ENCODE data around the gene THAP11.
"Not testable (repeated sequence)": the region's sequence is repeated elsewhere in the genome, so short reads cannot be mapped to it uniquely, and the experiment has no call there.

The THAP11 gene

DNA sequence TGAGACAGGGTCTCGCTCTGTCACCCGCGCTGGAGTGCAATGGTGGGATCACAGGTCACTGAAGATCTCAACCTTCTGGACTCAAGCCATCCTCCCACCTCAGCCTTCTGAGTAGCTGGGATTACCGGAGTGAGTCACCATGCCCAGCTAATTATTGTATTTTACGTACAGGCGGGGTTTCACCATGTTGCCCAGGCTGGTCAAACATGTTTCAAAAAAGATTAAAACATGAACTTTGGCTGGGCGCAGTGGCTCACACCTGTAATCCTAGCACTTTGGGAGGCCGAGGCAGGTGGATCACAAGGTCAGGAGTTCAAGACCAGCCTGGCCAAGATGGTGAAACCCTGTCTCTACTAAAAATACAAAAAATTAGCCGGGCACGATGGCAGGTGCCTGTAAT lies 4.9 kb upstream of the THAP11 start:
- DNase-seq = not testable (repeated sequence)

DNA sequence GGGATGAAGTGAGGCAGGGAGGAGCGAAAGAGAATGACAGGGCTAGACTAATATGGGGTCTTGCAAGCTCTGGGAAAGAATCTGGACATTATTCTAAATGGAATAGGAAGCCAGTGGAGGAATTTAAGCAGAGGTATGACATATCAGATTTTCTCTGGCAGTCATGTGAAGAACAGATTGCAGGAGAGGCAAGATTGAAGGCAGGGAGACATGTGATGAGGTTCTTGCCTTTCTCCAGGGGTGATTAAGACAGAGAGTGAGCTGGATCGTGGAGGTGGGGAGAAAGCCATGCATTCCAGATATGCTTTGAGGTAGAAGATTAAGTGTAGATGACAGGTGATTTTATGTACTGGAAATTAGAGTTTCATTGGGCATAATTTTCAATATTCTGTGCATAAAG lies 4.3 kb upstream of the THAP11 start:
- no peak for DNase-seq

DNA sequence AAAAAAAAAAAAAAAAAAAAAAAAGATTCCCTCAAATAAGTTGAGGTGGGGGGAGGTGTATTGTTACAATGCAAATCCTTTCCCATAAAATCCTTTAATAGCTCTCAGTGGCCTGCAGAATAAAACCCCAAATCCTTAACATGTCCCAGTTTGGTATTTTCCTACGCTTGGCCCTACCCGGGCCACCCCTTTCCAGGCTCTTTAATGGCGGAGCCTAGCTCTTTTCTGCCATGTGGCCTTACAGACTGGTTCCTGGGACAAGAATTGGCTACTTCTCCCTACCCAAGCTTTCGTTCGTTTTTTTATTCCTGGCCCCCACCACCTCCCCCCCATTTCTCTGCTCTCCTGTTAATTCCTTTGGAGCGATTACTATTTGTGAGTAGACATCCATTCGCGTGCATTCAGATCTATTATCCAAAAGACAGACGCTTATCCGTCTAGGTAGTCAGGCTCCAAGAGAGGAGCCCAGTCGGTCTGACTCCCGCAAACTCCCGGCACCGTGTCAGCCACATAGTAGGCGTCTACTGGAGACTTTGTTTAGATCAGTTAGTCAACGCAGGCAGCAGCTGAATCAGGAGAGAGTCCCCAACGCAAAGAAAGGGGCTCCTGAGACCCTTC lies 813 bp upstream of the THAP11 start:
- no peak for DNase-seq

DNA sequence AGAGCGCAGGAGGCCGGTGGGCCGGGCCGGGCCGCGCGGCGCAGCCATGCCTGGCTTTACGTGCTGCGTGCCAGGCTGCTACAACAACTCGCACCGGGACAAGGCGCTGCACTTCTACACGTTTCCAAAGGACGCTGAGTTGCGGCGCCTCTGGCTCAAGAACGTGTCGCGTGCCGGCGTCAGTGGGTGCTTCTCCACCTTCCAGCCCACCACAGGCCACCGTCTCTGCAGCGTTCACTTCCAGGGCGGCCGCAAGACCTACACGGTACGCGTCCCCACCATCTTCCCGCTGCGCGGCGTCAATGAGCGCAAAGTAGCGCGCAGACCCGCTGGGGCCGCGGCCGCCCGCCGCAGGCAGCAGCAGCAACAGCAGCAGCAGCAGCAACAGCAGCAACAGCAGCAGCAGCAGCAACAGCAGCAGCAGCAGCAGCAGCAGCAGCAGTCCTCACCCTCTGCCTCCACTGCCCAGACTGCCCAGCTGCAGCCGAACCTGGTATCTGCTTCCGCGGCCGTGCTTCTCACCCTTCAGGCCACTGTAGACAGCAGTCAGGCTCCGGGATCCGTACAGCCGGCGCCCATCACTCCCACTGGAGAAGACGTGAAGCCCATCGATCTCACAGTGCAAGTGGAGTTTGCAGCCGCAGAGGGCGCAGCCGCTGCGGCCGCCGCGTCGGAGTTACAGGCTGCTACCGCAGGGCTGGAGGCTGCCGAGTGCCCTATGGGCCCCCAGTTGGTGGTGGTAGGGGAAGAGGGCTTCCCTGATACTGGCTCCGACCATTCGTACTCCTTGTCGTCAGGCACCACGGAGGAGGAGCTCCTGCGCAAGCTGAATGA lies 606 bp downstream of the THAP11 start:
- peak; percentile 52 for DNase-seq

DNA sequence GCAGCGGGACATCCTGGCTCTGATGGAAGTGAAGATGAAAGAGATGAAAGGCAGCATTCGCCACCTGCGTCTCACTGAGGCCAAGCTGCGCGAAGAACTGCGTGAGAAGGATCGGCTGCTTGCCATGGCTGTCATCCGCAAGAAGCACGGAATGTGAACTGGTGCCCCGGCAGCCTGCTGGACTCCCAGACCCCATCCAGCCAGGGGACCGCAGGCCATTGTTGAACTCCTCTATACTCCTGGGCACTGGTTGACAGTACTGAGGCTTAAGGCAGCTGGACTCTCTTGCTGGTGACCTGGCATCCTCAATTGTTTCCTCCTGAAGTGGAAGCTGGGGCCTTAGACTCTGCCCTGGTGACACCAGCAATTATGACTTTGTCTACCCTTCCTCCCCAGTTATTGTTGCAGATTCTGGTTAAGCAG lies 1.2 kb downstream of the THAP11 start:
- DNase-seq = no peak

DNA sequence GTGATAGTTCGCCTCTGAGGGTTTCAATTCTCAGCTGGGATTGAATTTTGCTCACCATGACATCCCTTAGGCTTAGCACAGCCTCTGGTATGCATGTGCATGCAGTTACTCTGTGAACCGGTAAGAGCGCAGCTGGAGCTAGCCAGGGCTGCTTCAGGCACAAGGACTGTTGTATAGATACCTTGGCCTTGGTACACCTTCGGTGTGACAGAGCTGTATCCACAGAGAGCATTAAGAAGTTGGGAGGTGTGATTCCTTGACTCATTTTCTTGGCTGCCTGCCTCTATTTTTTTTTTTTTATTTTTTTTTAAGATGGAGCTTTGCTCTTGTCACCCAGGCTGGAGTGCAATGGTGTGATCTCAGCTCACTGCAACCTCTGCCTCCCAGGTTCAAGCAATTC lies 2.4 kb downstream of the THAP11 start:
- DNase-seq = no peak

DNA sequence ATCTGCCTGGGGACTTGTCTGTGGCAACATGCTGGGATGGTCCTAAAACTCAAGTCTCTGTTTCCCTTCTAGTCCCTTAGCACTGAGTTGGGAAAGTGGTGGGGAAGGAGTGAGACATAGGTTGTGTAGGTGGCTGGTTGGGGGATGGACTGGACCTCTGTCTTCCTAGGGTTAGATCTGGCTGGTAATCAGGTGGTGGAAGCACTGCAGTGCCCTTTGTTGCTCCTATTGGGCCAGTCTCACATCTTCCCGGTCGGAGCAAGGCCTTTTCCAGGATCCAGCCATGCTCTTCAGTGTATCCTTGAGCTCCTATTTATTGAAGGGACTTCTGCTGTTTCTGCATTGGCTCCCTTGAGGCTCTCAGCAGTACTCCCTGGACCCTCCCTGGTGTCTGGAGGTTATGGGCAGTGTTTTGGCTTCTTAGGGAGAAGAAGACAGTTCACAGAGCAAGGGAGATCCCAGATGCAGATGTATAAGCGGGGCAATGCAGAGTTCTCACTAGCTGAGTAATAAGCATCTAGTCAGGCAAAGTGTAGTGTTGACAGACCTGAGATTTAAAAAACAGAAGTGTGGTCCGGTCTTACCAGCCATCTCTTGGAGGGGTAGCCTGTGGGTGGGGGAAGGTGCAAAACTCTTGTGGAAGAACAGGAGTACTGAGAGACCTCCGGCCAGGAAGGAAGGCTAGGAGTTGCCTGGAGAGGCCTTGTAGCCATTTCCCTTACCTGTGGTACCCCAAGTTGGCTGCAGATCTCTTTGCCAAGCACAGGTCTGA lies 3.4 kb downstream of the THAP11 start:
- DNase-seq = peak; percentile 19

DNA sequence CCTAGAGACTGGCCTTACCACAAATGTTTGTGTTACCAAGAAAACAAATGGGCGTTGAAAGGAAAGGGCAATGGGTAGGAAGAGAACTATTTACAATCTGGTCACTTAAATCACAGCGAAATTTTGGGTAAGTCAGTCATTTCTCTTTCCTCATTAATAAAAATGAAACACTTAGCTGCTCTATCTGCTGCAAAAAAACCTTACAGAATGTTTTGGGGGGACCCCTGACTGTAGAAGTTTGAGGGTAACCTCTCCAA lies 3.9 kb downstream of the THAP11 start:
- no peak for DNase-seq

DNA sequence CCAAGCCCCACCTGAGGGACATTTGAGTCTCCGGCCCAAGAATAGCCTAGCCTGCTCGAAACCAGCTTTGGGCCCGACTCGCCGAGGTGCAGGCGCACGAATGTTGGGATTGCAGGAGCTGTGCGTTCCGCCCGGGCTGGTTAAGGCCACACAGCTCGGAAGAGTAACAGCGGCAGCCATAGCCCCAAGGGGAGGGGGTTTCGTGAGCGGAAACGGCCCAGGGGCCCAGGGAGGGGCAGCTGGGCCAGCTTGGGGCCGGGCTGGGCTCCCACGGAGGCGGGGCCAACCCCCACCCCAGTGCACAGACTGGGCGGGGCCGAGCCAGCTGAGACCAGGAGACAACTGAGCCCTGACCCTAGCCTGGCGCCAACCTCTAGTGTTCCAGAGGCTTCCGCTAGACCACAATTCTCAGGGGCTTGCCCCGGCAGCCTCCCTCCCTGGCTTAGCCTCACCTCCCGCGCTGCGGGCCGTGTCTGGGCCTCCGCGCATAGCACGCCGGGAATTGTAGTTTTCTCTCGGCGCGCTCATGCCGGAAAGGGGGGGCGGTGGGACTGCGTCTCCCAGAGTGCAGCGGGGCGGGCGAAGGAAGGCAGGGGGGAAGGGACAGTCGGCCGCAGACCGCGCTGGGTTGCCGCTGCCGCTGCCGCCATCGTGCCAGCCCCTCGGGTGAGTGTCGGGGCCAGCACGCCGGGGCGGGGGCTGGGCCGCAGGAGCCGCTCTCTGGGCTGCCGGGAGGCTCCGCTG lies 4.4 kb downstream of the THAP11 start, which contains the start of gene NUTF2:
TSS of gene NUTF2 (plus strand) at position 614 of the 744 bp plus-strand sequence. CDS start 18,198 bp downstream, outside the sequence.
- peak; percentile 96 for DNase-seq

DNA sequence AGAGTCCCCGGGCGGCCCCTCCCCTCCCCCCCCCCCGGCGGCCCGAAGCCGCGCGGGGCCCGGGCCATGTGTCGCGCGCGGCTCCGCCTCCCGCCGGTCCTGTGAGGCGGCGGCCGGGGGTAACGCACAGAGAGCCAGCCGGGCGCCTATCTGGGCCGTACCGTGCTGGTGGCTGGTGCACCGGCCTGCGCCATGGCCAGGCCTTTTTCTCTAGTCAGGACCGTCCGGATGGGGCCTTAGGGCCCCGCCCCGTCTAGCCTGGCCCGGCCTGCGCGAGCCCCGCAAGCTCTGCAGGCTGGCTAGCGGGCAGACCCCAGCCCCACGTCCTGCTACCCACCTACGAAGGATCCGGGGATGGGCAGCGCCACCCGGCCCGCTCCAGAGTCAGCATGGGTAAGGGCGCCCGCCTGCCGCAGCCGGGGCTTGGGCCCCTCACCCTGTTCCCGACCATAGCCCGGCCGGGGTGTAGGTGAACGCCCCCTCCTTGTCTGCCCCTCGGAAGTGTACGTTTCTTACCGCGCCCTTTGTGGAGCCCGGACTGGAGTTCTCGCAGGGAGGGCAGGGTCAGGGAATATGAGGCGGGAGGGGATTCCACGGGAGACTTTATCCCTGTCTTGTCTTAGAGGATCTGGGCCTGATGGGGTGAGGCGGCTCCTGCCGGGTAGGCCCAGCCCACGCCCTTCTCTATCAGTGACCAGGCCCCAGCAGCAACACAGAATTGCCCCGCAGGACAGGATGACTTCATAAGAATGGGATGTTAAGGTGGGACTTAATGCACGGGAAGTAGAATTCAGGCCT lies 5.1 kb downstream of the THAP11 start, which contains the start of gene CENPT:
TSS of gene CENPT (minus strand) at position 630 of the 798 bp plus-strand sequence. CDS start 13,834 bp downstream, outside the sequence.
- peak; percentile 74 for DNase-seq

DNA sequence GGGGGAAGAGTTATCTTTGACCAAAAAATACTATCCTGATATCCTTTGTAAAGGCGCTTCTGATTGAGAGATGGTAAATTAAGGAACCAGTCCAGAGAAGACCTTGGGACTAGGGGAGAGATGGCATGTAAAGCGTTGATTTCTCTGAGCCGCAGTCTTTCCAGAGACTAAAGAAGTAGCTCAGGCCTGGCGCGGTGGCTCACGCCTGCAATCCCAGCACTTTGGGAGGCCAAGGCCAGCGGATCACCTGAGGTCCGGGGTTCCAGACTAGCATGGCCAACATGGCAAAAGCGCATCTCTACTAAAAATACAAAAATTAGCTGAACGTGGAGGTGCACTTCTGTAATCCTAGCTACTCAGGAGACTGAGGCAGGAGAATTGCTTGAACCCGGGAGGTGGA lies 6.0 kb downstream of the THAP11 start:
- DNase-seq = no peak

DNA sequence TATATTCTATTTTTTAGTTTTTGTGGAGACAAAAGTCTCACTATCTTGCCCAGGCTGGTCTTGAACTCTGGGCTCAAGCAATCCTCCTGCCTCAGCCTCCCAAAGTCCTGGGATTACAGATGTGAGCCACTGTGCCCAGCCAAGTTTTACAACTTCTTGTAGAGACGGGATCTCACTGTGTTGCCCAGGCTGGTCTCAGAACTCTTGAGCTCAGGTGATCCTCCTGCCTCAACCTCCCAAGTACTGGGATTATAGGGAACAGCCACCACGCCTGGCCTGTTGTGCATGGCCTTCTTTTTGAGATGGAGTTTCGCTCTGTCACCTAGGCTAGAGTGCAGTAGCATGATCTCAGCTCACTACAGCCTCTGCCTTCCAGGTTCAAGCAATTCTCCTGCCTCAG lies 11.6 kb downstream of the THAP11 start:
- no peak for DNase-seq

DNA sequence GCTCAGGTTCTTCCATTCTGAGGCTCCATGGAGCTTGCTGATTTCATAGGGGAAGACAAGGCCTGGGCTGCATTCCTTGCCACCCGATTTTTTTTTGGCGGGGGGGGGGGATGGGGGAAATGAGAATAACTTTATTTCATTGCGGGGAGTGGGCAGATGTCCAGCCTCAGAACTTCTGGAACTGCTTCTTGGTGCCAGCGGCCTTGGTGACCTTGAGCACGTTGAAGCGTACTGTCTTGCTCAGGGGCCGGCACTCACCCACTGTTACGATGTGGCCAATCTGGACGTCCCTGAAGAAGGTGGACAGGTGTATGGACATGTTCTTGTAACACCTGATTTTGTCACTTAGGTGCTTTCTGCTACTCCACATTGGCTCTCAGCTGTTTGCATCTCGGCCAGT lies 13.7 kb downstream of the THAP11 start:
- no peak for DNase-seq

DNA sequence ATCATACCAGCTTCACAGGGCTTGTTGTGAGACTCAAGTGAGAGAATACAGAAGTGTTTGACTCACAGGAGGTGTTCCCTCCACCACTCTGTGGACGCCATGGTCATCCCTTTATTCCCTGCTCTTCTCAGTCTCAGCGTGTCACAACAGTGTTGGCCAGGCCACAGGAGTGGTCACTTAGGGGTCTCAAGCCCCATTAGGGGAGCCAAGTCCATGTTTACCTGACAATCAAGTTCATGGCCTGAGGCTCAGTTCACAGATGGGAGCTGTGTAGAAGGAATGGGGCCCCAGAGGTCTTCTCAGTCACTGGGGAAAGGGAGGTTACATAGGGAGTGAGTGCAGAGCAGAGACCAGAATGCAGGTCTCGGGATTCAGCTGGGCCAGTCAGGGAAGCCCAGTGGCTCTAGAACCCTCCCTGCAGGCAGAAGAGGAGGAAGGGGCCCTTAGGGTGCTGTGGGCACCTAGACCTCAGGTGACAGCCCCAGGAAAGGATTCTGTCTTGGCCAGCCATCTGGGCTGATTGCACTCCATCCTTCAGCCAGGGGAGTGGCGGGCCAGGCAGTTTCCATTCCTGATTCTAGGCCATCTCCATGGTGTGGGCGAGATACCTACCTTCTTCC lies 14.9 kb downstream of the THAP11 start:
- no peak for DNase-seq

DNA sequence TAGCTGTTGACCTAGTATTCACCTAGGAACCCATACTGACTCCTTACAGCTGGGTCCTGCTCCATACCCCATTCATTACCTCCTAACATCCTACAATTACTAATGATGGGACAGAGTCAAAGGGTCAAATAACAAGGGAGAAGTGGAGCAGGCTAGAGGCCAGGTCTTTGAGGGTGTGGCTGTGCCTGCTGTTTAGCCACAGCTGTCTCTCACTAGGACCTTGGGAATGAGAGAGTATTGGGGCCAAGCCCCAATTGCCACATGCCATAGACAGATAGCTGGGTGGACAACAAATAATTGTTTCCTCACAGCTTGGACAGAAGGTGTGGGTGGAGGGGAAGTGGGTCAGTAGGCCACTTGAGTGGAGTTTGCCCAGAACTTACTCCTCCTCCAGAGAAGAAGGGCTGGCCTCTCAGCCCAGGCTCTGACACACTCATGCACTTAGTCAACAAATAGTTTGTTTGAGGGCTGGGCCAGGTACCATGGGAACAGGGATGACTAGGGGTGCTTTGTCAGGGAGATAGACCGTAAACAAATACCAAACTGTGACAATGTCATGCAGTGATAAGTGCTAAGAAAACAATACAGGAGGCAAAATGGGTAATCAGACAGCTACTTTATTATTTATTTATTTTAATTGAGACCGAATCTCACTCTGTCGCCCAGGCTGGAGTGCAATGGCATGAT lies 15.6 kb downstream of the THAP11 start:
- DNase-seq = peak; percentile 92

DNA sequence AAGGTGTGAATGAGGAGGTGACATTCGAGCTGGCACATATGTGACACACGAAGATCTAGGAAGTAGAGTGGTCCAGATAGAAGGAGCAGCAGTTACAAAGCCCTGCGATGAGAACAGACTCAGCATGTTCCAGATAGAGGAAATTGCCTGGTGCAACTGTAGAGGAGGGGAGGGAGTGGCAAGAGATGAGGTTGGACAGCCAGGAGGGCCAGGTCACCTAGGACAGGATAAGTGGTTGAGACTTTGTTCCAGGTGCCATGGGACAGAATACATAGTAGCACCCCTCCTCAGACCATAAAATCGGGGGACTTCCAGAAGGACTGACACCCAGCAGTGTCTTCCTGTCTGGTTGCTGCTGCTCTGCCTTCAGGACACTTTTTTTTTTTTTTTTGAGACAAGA lies 16.4 kb downstream of the THAP11 start:
- DNase-seq = no peak

DNA sequence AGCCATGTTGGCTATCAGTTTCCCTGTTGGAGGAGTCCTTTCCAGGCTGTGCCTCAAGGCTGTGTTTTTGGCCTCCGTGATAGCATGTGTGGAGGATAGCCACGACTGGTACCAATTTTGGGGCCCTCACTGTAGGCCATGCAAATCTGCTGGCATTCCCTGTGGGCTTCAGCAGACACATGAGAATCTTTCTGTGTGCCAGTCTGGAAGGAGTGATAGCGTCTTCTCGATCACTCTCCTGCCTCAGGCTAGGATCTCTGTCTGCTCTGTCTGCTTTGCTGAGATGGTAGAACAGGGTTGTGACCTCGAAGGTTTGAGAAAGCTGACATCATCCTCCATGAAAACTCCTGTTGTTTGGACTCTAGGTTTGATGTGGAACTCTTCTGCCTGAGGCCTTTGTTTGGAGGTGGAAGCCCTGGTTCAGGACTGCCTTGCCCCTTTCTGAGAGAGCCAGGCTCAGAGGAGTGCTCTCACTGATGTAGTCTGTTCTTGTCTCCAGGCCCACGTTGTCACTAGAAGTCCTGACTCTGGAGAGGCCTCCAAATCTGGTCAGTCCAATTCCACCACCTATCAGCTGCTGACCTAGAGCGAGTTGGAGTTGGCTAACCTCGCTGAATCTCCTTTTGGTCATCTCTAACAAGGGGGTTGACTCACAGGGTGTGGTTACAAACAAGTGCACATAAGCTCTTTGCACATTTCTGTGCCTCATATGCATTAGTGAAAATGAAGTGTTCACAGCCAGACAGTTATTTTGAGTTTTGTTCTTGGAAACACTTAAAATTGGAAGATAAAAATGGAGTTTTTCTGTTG lies 18.7 kb downstream of the THAP11 start:
- DNase-seq = peak; percentile 26

DNA sequence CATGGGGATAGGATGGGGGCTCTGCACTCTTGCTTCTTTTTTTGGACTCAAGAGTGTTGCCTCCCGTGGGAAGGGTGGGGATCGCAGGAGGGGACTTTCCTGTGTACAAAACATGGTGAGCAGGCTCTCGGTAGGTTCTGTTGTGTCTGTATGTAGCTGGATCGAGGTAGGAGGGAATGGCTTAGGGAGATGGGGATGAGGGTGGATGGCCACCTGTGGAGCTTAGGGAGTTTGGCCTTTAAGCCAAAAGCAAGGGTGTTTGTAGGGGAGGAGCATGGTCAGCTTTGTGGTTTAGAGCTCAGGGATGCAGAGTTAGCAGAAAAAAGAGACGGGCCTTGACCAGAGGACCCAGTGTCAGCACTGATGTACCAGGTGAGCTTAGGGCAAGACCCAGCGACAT lies 19.8 kb downstream of the THAP11 start:
- no peak for DNase-seq

DNA sequence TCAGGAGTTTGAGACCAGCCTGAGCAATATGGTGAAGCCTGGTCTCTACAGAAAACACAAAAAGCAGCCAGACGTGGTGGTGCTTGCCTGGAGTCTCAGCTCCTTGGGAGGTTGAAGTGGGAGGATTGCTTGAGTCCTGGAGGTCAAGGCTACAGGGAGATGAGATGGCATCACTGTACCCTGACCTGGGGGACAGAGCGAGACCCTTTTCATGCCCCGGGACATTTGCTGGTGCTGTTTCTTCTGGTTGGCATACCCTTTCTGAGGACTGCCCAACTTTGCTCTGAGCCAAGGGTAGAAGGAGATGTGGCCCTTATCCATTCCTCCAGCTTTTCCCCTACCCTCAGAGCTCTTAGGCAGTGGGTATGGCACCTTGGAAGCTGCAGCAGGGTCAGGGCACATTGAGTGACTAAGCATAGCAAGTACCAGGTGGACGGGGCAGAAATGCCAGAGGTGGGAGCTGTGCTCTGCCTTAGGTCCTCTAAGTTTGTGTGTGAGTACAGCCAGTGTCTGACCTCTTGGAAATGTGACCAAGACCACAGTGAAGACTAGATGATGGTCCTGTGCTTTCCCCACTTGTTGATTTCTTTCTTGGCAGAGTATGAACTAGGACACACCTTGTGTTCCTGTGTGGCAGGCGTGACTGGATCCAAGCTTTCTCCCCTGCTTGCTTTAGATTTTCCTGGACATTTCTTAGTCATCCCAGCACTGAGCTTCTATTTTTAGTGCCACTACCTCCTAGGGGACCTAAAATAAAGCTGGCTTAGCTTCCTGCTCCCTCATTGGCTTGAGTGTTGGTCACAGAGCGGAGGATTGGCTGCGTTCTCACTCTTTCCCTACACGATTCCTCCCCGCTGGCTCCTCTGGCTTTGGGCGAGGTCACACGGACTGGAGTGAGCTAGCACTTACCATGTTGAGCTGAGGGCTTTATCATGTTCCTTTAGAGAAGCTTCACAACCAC lies 20.8 kb downstream of the THAP11 start:
- no peak for DNase-seq
